Measurements from ENCODE around the gene AIM2. TPM values are rescaled to one million over a fixed set of nuclear protein-coding genes. Genes with fewer than 3 reads are reported as not detected.
"Not testable (repeated sequence)": the region's sequence is repeated elsewhere in the genome, so short reads cannot be mapped to it uniquely, and the experiment has no call there.

The AIM2 gene
- 4.3 TPM for total RNA-seq (ENCODE audit: insufficient read depth, low replicate concordance)

GRCh38 chr1:159076438-159077119 lies at the start of gene AIM2:
Gene AIM2 (minus strand): TSS chr1:159076766. CDS start chr1:159073499, 3,267 bp downstream.
- peak; percentile 16 for DNase-seq (ENCODE audit: low spot score)

DNA sequence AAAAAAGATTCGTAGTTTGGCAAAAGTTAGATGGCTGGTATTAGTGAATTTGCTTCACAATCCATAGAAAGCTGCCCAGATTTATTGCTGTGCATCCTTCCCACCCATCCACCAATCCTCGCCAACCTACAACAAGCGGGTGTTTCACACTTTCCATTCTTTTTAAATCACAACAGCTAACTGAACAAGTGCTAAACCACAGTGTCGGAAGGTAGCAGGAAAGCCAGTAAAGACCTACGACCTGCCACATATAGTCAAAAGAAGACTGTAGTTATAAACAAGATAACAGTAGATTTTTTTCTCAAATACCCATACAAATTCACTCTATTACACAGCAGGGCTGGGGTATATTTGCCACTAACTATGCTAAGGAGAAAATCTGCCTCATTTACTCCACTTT lies 47.0 kb upstream of the AIM2 start:
- DNase-seq (ENCODE audit: low spot score): no peak

DNA sequence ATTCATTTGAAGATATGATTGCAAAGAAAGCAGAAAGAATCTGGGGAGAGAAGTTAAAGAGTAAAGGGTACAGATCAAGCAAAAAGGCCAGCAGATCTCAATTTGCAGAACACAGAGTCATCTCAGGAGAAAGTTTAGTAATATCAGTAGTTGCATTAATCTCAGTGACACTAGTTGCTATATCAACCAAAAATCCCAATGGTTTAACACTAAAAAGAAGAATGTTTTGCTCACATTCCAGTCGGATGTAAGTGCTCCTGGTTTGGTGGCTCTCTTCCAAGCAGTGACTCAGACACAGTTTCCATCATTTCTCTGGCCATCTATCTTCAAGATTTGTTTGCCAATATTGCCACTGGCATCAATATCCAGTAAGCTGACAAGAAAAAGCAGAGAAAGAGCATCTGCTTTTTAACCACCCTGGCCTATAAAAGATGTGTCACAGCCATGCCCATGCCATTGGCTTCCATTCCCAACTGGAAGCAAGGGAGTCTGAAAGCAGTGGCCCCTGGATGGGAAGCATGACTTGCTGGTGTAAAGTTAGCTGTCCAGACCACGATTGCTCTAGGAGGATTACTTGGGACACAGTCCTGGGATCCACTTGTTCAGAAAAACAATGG lies 45.5 kb upstream of the AIM2 start:
- no peak for DNase-seq (ENCODE audit: low spot score)

DNA sequence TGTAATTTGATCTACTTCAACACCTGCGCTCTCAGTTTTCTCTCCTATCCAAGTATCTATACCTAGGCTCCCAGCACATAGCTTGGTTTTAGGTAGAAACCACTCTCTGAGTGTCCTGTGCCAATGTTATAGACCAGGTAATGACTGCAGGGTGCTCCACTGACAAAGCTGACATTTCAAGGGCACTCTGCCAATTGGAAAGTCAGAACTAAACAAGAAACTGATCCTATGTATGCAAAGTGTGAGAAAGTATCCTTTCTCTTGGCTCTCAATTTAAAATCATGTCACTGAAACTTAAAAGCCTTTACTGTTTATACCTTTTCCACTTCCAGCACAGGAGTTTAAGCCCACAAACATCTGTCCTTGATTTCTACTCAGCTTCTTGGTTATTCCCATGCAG lies 45.0 kb upstream of the AIM2 start:
- DNase-seq (ENCODE audit: low spot score): no peak

DNA sequence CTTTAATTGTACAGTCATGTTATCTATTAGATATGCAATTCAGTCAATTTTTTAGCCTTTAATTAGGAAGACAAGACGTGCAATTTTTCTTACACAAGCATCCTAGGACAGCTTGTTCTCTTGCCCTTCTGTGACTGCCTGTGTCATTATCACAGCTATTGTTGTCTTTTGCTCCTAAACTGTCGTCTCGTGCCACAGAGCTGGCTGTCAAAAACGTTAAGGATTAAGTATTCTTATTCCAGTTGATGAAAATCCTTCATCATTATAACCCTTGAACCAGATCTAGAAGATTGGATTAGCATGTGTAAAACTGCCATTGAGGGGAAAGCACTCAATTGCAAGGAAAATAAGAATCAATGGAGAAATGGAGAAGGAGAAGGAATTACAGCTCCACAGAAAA lies 43.8 kb upstream of the AIM2 start:
- no peak for DNase-seq (ENCODE audit: low spot score)

GRCh38 chr1:159113596-159114433 lies 37.2 kb upstream of the AIM2 start:
- DNase-seq (ENCODE audit: low spot score): peak; percentile 39

GRCh38 chr1:159103021-159103420 lies 26.5 kb upstream of the AIM2 start:
- not testable (repeated sequence) for DNase-seq (ENCODE audit: low spot score)

- DNase-seq (ENCODE audit: low spot score): no peak
These were observed 24.0 kb upstream of the AIM2 start for GRCh38 chr1:159100589-159100988.

DNA sequence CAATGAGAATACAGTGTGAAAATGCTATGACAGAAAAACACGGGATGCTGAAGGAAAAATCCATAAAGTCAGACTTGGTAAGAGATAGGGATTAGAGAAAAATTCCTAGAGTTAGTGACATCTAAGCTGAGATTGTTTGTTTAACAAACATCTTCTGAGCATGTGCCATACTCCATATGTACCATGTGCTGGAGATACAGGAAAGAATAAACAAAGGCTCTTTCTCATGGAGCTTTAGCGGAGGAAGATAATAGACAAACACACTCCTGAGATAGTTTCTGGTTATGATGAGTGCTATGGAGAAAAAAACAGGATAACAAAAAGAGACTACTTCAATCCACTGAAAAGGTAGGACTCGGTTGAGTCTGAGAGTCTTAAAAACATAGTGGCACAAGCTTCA lies 22.0 kb upstream of the AIM2 start:
- no peak for DNase-seq (ENCODE audit: low spot score)

- no peak for DNase-seq (ENCODE audit: low spot score)
These were observed 15.6 kb upstream of the AIM2 start for GRCh38 chr1:159092036-159092760.

- DNase-seq (ENCODE audit: low spot score): no peak
These were observed 15.1 kb upstream of the AIM2 start for GRCh38 chr1:159091607-159092031.

GRCh38 chr1:159091180-159091560 lies 14.6 kb upstream of the AIM2 start:
- no peak for DNase-seq (ENCODE audit: low spot score)

DNA sequence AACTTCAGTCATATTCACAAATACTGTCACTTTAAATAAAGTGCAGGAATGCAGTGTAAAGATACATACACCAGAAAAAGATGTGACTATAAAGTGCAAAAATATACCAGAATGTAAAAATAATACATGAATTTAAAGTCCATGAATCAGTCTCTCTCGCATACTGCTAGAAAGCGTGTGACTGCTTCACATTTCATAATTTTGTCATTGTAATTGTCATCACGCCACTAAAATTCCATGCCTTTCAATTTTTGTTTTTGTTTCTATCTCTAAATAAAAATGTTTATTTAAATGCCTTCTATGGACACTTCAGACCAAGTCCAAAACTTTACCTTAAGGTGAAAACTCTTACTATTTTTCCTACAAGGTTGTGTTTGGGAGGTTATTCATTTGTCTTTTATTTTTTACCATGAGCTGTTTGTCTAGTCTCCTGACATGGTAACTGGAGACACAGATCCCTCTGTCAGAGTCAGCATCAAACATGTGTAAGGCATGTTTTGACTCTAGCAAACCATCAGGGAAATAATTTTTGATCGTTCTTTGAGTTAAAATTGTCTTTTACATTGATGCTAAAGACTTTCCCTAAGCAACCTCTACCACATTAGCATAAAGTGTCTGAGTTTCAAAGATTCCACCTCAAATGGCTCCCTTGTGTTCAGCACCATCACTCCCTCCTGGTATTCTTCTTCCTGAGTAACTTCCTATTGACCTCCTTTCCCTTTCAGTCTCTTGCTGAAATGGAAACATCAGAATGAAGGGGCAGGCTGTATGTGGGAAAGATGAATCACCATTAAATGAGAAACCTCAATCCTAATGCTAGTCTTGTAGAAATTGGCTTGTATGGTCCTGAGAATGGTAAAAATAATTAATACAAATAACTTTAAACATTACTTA lies 14.0 kb upstream of the AIM2 start:
- no peak for DNase-seq (ENCODE audit: low spot score)

DNA sequence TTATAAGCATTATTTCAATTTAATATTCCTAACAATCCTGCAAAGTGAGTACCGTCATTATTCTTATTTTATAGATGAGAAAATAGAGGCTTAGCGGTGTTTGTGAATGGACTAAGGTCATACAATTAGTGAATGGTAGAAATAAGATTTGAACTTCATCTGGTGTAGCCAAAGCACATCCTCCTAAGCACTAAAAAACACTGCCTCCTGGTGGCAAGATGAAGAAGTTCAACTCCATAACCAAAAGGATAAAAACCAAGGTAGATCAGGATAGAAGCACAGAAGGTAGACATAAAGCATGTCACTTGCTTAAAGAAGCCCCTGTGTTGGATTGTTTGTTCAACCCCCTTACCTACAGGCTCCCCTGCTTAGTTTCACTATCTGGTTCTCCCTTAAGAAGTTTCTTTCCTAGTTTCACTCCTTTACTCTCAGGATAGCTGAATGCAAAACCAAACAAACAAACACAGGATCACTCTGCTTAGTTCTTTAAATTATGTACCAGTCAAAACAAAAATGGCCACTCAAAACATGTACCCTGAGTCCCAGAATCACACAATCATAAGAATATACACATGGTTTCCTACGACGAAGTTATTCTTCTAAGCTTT lies 12.7 kb upstream of the AIM2 start:
- DNase-seq (ENCODE audit: low spot score): no peak

DNA sequence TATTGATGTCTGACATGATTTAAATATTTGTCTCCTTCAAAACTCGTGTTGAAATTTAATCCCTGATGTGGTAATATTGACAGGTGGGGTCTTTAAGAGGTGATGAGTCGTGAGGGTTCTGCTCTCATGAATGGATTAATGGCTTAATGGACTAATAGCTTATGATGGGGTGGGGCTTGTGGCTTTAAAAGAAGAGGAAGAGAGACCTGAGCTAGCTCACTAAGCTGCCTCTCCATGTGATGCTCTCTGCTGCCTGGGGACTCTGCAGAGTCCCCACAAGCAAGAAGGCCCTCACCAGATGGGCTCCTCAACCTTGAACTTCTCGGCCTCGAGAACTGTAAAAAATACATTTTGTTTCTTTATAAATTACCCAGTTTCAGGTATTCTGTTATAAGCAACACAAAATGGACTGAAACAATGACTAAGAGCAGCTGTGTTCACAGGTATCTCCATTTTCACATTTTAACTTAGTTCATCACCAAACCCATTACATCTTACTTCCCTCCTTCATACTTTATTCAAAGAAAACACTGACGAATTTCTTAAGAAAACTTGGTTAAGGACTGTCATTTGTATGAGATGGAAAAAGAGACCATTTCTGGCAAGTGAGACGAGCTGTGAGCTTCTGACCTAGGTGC lies 12.1 kb upstream of the AIM2 start:
- DNase-seq (ENCODE audit: low spot score): no peak

DNA sequence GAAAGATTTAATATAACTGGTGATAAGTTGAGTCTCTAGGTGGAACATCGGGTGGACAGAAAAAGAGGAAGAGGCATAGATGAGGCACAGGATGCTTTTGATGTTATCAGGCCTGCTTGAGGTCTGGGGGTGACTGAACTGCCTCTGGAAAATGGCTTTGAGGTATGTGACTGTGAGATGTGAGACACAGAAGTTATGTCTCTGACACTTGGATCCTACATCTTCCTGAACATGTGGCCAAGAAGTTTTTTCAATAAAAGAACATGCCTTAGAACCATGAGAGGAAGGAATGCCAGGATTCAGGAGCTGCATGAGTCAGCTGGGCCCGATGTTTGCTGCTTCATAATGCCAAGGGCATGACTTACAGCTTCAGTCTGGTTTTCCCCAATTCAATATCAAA lies 11.5 kb upstream of the AIM2 start:
- no peak for DNase-seq (ENCODE audit: low spot score)

- peak; percentile 5 for DNase-seq (ENCODE audit: low spot score)
These were observed 8.3 kb upstream of the AIM2 start for GRCh38 chr1:159084867-159085266.

- DNase-seq (ENCODE audit: low spot score): no peak
These were observed 7.6 kb upstream of the AIM2 start for GRCh38 chr1:159084152-159084551.

- DNase-seq (ENCODE audit: low spot score): no peak
These were observed 6.4 kb upstream of the AIM2 start for GRCh38 chr1:159083013-159083412.

- DNase-seq (ENCODE audit: low spot score): no peak
These were observed 5.1 kb upstream of the AIM2 start for GRCh38 chr1:159081626-159082025.
